ENCODE results near the gene BTC.

Gene BTC

DNA sequence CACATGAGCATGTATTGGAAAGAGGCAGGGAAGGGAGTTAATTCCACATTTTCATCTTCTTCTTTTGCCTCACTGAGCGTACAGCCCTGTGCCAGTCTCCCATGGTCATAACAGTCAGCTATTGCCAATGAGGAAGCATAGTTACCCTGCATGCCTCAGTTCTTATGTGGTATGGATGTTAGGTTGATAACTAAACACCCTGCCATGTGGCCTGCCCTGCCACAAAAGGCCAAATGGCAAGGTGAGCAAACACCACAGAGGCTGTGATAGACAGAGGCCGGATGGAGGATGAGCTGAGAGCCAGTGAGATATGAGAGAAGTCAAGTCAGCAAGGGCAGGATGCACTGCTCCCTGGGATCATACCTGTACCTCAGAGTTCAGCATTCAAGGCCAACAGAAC is 59.3 kb downstream of the BTC start:
- H3K36me3 ChIP-seq (ENCODE audit: control insufficient read depth, low read length): no peaks in the 10 kb centered on the region
- TF ChIP-seq EZH2phosphoT487 (IDR thresholded peaks at IDR 0.05; ENCODE audit: borderline replicate concordance, low read length): no peak

DNA sequence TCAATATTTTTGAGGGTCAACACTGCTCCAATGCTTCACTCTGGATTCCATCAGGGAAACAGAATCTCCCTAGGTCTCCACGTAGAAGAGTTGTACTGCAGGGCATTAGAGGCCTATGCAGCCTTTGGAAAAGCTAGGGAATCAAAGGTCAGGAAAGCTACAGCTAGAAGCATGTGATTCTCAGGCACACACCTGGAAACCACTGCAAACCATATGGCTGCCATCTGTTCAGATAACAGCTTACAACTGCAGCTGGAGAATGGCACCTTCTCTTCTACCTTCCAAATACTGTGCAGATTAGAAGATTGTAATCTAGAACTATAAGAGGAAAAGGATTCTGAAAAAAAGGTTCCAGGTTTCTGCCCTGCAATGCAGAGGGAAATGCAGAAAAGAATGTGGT is 60.6 kb downstream of the BTC start:
- H3K9me2 ChIP-seq (replicated peaks; ENCODE audit: control insufficient read depth, low read length): no peaks in the 10 kb centered on the region
- H3K27me3 ChIP-seq (ENCODE audit: control insufficient read depth, low read length): no peaks in the 10 kb centered on the region
- TF ChIP-seq, protein P1, sequence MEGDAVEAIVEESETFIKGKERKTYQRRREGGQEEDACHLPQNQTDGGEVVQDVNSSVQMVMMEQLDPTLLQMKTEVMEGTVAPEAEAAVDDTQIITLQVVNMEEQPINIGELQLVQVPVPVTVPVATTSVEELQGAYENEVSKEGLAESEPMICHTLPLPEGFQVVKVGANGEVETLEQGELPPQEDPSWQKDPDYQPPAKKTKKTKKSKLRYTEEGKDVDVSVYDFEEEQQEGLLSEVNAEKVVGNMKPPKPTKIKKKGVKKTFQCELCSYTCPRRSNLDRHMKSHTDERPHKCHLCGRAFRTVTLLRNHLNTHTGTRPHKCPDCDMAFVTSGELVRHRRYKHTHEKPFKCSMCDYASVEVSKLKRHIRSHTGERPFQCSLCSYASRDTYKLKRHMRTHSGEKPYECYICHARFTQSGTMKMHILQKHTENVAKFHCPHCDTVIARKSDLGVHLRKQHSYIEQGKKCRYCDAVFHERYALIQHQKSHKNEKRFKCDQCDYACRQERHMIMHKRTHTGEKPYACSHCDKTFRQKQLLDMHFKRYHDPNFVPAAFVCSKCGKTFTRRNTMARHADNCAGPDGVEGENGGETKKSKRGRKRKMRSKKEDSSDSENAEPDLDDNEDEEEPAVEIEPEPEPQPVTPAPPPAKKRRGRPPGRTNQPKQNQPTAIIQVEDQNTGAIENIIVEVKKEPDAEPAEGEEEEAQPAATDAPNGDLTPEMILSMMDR (IDR thresholded peaks at IDR 0.05; ENCODE audit: low read depth, low read length, poor library complexity, severe bottlenecking): no peak
- TF ChIP-seq EZH2phosphoT487 (IDR thresholded peaks at IDR 0.05; ENCODE audit: borderline replicate concordance, low read length): no peak
- H3K36me3 ChIP-seq (ENCODE audit: control insufficient read depth, low read length): no peaks in the 10 kb centered on the region
- H4K20me1 ChIP-seq (ENCODE audit: control insufficient read depth, insufficient read depth, low read depth, low read length): no peaks in the 10 kb centered on the region
- no peaks in the 10 kb centered on the region for H3K9me3 ChIP-seq (ENCODE audit: control insufficient read depth, insufficient read depth, low read length)
- no peaks in the 10 kb centered on the region for H3K79me2 ChIP-seq (ENCODE audit: control insufficient read depth, low read length)
- H3K4me2 ChIP-seq (ENCODE audit: low read length): no peak overlapping the region
- no peak overlapping the region for H3K4me3 ChIP-seq (ENCODE audit: low read length)
- H3F3A ChIP-seq (ENCODE audit: control insufficient read depth, insufficient read depth): no peaks in the 10 kb centered on the region
- H3K27ac ChIP-seq (ENCODE audit: low read depth, low read length): no peak overlapping the region
- H3K4me1 ChIP-seq (ENCODE audit: control insufficient read depth, low read length): no peaks in the 10 kb centered on the region

More for the DNA sequence above, 59.3 kb downstream of the BTC start:
- no peaks in the 10 kb centered on the region for H3K9me3 ChIP-seq (ENCODE audit: control insufficient read depth, insufficient read depth, low read length)
- H3K27me3 ChIP-seq (ENCODE audit: control insufficient read depth, low read length): no peaks in the 10 kb centered on the region
- H3K79me2 ChIP-seq (ENCODE audit: control insufficient read depth, low read length): no peaks in the 10 kb centered on the region
- no peak overlapping the region for H3K4me3 ChIP-seq (ENCODE audit: low read length)
- H4K20me1 ChIP-seq (ENCODE audit: control insufficient read depth, insufficient read depth, low read depth, low read length): no peaks in the 10 kb centered on the region
- no peak overlapping the region for H3K4me2 ChIP-seq (ENCODE audit: low read length)
- H3K4me1 ChIP-seq (ENCODE audit: control insufficient read depth, low read length): no peaks in the 10 kb centered on the region
- H3F3A ChIP-seq (ENCODE audit: control insufficient read depth, insufficient read depth): no peaks in the 10 kb centered on the region
- no peaks in the 10 kb centered on the region for H3K9me2 ChIP-seq (replicated peaks; ENCODE audit: control insufficient read depth, low read length)
- H3K27ac ChIP-seq (ENCODE audit: low read depth, low read length): no peak overlapping the region

DNA sequence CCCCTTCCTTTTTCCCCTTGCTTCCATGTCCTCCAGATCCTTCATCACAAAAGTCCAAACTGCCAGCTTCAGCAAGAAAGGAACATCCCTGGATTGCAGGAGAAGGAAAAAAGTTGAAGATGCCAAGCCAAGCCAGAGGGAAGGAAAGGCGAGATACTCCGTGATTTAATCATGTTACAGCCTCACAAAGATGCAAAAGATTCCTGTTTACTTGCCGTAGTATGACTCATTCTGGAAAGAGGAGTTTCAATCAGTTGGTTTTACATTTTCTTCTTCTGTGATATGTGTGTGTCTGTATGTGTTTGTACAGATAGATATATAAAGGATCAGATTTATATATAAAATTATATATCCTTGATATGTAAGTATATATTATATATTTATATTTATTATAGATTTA is 69.3 kb downstream of the BTC start:
- Histone ChIP-seq H3K36me3 (ENCODE audit: control insufficient read depth, low read length) (no peaks in the 10 kb centered on the region), H3F3A (ENCODE audit: control insufficient read depth, insufficient read depth) (no peaks in the 10 kb centered on the region), H3K4me2 (ENCODE audit: low read length) (no peak overlapping the region), H3K4me3 (ENCODE audit: low read length) (no peak overlapping the region), H3K9me2 (replicated peaks; ENCODE audit: control insufficient read depth, low read length) (no peaks in the 10 kb centered on the region), H4K20me1 (ENCODE audit: control insufficient read depth, insufficient read depth, low read depth, low read length) (no peaks in the 10 kb centered on the region), H3K4me1 (ENCODE audit: control insufficient read depth, low read length) (no peaks in the 10 kb centered on the region), H3K79me2 (ENCODE audit: control insufficient read depth, low read length) (no peaks in the 10 kb centered on the region), H3K27ac (ENCODE audit: low read depth, low read length) (no peak overlapping the region), H3K27me3 (ENCODE audit: control insufficient read depth, low read length) (no peaks in the 10 kb centered on the region), H3K9me3 (ENCODE audit: control insufficient read depth, insufficient read depth, low read length) (no peaks in the 10 kb centered on the region)
- TF ChIP-seq EZH2phosphoT487 (IDR thresholded peaks at IDR 0.05; ENCODE audit: borderline replicate concordance, low read length): no peak
- TF ChIP-seq, protein P1 (IDR thresholded peaks at IDR 0.05; ENCODE audit: low read depth, low read length, poor library complexity, severe bottlenecking): no peak

- no peaks in the 10 kb centered on the region for H4K20me1 ChIP-seq (ENCODE audit: control insufficient read depth, insufficient read depth, low read depth, low read length)
- no peaks in the 10 kb centered on the region for H3K79me2 ChIP-seq (ENCODE audit: control insufficient read depth, low read length)
- H3K9me3 ChIP-seq (ENCODE audit: control insufficient read depth, insufficient read depth, low read length): no peaks in the 10 kb centered on the region
- TF ChIP-seq EZH2phosphoT487 (IDR thresholded peaks at IDR 0.05; ENCODE audit: borderline replicate concordance, low read length): no peak
- TF ChIP-seq, protein P1 (IDR thresholded peaks at IDR 0.05; ENCODE audit: low read depth, low read length, poor library complexity, severe bottlenecking): no peak
- H3F3A ChIP-seq (ENCODE audit: control insufficient read depth, insufficient read depth): no peaks in the 10 kb centered on the region
- H3K4me3 ChIP-seq (ENCODE audit: low read length): no peak overlapping the region
- no peaks in the 10 kb centered on the region for H3K27me3 ChIP-seq (ENCODE audit: control insufficient read depth, low read length)
- H3K4me1 ChIP-seq (ENCODE audit: control insufficient read depth, low read length): no peaks in the 10 kb centered on the region
- no peak overlapping the region for H3K27ac ChIP-seq (ENCODE audit: low read depth, low read length)
- H3K9me2 ChIP-seq (replicated peaks; ENCODE audit: control insufficient read depth, low read length): no peaks in the 10 kb centered on the region
- H3K4me2 ChIP-seq (ENCODE audit: low read length): no peak overlapping the region
- no peaks in the 10 kb centered on the region for H3K36me3 ChIP-seq (ENCODE audit: control insufficient read depth, low read length)
Measured at GRCh38 chr4:74716436-74716765, 77.9 kb downstream of the BTC start.

Data from DOHH2 (cell line).